DOHH2 (cell line): ENCODE measurements around the gene SLC2A13.

ENCODE experiments used
- CTCF ChIP-seq: fragments of 200-600 bp; sonication (generic); IDR thresholded peaks from one replicate; pipeline ENCODE4 v1.5.1; 2014; ENCODE audit warnings: antibody characterized with exemption, mild to moderate bottlenecking, low read depth, low read length; ENCODE audit not compliant: poor library complexity, severe bottlenecking
- EZH2phosphoT487 ChIP-seq: fragments of 200-600 bp; sonication (generic); IDR thresholded peaks from 2 replicates; pipeline ENCODE4 v1.6.1; 2017; ENCODE audit warnings: borderline replicate concordance, mild to moderate bottlenecking, antibody characterized with exemption, low read length, moderate library complexity, mixed read lengths

GRCh38 chr12:39860695-39861094 is 245.2 kb downstream of the SLC2A13 start:
- TF ChIP-seq CTCF (no peak), EZH2phosphoT487 (no peak)
